T-helper 2 cell (primary cell): Measurements from ENCODE around the gene FBXL16.
A peak's percentile ranks its signal among the peaks of the same experiment; 100 is the strongest.
"Not testable (repeated sequence)": the region's sequence is repeated elsewhere in the genome, so short reads cannot be mapped to it uniquely, and the experiment has no call there.

Source experiments
- DNase-seq, 5 experiments: peaks; one replicate each; pipeline versions ENCODE4 v3.0.0 to v3.0.0-alpha.2; 2012 to 2022

The FBXL16 gene

DNA sequence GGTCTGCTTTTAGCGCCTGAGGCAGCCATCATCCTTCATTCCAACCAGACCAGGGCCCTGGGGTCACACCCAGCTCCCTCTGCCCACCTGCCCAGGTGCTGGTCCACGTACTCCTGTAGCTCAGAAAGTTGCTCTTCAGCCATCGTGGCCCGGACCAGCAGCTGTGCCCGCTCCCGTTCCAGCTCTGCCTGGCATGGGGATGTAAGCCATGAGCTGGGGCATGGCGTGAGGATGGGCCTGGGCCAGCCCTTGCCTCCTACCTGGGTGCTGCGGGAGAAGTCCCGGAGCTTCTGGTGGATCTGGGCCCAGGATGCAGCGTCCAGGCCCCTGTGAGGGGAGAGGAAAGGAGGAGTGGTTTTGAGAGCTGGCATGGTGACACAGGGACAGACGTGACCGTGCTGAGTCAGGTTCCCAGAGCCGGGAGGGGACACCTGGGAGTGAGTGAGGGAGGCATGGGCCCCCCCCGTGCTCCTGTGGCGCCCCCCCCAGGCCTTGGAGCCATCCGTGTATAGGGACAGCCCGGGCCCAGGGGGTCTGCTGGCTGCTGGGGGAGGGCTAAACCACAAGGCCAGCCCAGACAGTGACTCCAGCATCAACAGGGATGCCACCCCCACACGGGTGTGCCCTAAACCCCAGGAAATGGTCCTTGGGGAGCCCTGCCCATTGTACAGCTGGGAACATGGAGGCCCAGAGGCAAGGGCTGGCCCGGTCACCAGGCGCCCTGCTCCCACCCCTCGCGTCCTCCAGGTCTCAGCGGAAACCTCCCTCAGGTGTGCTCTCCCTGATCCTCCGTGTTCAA lies 17.4 kb upstream of the FBXL16 start:
- no peak for DNase-seq

DNA sequence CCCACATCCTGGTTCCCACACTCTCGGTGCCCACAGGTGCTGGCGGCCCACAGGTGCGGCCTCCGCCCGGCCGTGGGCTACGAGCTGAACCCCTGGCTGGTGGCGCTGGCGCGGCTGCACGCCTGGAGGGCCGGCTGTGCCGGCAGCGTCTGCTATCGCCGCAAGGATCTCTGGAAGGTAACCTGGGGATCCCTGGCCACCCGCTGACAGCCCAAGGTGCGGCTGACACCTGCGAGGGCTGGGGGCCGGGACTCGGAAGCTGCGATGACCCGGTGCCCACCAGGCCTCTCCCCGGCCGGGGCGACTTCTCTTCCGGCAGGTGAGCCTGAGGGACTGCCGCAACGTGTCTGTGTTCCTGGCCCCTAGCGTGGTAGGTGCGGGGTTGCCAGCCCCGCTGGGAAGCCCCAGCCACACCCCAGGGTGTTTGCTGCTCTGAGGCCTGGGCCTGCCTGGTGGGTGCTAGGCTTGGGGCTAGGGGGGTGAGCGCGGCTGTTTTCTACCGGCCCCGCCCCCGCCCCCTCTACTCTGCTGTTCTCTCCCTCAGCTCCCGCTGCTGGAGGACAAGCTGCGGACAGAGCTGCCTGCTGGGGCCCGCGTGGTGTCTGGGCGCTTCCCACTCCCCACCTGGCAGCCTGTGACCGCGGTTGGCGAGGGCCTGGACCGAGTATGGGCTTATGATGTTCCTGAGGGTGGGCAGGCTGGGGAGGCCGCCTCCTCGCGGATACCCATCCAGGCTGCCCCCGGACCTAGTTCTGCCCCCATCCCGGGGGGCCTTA lies 16.4 kb upstream of the FBXL16 start:
- no peak for DNase-seq

DNA sequence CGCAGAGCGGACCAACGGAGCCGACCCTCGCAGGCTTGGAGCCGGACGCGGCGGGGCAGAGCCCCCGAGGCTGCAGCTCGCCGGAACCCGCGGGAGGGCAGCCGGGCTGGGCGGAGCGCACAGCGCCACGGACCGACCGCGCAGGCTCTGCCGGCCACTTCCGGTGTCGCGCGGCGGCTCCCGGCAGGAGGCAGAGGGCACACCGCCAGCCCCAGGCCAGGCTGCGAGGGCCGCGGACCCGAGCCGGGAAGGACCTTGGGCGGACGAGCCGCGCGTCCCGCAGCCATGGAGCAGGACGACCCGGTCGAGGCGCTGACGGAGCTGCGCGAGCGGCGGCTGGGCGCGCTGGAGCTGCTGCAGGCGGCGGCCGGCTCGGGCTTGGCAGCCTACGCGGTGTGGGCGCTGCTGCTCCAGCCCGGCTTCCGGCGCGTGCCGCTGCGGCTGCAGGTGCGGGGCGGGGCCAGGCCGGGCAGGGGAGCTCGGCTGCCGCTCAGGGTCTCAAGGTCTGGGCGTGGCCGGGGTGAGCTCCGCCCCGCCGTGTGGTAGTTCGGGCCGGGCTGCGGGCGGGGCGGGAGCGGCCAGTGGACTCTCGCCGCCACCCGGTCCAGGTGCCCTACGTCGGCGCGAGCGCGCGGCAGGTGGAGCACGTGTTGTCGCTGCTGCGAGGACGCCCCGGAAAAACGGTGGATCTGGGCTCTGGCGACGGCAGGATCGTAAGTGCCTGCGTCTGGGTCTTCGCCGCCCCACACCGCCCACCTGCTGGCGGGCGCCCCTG lies 15.6 kb upstream of the FBXL16 start, which contains the start of gene ANTKMT:
Gene ANTKMT, plus strand, starts transcription at position 157 of the 775 bp plus-strand sequence. Its CDS starts 129 bp downstream, at position 286.
- peak; percentile 36 to 88 (median 60) for DNase-seq

DNA sequence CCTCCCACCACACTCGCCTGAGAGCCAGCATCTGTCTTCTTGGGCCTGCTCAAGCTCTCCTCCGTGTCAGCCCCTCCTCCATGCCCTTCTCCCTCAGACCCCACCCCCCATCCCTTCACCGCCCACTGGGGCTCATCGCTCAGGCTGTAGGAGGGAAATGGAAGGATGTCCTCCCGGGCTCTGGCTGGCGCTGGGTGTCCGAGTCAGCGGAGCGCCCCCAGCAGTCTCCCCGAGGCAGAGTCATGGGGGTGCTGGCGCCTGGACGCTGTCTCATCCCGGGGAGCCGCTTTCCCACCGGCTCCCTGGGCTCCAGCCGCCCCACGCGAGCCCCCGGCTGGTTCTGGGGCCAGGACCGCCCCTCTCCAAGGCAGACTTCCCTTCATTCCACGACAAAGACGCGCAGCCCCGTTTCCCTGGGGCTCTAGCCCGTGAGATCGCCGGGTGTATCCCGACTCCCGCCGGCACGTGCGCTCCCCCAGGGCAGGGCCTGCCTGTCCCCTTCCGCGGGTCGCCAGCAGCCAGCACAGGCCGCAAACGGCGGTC lies 14.9 kb upstream of the FBXL16 start:
- peak in 1 of 5 experiments; percentile 53 for DNase-seq

DNA sequence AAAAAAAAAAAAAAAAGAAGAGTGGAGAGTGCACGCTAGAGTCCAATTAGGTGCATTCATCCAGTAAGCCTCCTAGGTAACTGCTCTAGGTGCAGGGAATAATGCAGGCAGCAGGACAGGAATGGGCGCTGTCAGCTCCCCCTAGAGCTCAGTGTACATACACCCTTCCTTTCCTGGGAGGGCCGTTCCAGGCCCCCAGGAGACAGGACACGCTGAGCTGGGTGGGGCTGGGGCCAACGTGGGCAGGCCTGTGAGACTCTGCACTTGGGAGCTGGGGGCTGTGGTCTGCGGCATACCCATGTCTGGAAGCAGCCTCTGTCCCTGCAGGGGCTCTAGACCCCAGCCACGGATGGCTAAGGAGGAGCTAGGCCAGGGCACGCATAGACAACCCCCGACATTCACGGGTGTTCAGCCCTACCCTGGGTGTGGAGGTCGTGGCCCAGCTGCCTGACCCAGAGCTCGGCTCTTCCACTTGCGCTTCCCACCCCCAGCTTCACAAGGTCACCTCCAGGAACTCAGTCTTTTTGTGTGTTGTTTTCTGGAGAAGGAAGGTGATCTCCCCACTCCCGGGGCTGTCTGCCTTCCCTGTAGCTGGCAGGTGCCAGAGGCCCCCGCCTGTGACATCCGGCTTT lies 14.3 kb upstream of the FBXL16 start:
- no peak for DNase-seq

DNA sequence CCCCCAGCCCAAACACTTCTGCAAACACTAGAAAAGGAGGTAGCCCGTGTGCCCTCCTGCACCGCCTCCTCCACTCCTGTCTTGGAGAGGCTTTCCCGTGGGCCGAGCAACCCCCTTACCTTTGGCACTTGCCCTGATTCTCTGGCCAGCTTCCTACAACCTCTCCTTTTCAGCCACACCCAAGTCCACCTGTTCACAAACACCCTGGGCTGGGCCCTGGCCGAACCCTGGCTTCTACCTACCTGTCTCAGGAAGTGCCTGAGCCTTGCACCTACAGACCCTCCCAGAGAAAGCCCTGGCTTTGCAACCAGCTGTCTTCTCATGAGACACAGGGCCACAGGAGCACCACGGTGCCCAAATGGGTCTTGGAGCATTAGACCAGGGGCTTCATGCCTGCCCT lies 13.3 kb upstream of the FBXL16 start:
- DNase-seq: no peak

DNA sequence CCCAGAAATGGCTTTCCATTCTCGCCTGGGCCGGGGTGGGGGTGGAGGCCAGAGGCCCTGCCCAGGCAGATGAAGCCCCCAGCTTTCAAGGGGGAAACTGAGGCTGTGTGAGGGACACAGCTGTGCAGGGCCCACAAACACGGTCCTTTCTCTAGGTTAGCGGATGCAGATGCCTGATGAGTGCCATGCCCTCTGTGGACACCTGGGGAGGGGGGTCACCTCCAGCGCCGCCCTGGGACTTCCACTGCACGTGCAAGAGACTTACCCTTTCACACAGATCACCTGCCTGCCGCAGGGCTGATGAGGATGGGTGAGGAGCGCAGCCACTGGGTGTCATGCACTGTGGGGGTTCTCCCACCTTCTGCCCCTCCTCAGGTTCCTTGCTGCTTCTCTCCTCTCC lies 12.8 kb upstream of the FBXL16 start:
- no peak for DNase-seq

DNA sequence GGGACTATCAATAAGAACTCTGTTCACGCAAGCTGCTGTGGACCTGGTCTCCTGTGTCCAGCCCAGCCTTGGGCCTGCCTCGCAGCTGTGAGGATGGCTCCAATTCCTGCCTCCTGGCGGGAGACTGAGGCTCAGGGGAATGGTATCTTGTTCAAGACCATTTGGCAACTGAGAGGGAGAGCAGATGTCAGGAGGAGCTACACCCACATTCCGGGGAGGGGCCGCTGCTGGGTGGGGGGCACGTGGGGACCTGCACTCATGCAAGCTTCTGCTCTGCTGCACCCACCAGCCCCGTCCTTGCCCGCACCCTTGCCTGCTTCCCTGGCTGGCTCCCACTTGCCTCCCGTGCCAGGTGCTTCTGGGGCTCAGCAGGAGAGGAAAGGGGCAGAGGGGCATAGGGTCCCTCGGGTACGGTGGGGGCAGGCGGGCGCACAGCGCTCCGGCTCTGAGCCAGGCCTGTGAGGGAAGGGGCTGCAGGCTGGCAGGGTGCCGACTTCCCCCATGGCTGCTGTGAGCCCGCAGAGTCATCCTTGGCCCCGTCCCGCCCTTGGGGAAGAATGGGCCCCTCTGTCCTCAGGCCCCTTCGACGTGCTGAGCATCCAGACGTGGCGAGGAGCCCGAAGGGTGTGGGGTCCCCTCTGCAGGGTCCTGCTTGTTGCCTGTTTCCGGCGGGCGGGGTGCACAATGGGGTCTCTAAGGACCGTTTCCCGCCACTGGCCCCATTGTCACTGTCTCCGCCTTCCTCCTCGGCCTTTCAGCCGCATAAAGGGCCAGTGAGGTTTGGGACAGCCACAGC lies 12.0 kb upstream of the FBXL16 start:
- no peak for DNase-seq

DNA sequence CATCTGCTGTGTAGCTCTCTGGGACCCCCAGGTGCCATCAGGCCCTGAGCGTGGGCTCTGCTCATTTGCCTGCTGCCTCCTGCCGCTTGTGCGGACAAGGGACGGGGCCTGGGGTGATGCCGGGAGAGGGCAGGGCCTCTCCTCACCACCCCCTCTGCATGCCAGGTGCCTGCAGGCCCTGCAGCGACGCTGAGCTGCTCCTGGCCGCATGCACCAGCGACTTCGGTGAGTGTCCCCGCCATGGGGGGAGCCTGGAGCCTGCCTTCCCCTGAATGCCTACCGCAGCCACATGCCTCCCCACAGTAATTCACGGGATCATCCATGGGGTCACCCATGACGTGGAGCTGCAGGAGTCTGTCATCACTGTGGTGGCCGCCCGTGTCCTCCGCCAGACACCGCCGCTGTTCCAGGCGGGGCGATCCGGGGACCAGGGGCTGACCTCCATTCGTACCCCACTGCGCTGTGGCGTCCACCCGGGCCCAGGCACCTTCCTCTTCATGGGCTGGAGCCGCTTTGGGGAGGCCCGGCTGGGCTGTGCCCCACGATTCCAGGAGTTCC lies 11.2 kb upstream of the FBXL16 start:
- DNase-seq: no peak

DNA sequence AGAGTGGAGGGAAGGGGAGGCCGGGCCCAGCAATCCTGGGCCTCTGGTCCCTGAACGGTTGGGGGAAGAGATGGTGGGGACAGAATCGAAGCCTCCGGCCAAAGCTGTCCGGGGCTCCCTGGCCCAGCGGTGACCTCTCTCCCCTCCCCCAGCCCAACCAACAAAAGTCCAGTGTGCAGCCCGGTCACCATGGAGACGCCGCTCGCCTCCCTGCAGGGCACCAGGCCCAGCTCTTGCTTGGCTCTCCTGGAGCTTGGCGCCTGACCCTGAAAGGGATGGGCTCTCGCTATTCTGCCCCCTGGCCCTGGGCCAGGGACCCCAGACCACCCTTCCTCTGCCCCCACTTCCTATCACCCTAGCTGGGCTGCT lies 10.6 kb upstream of the FBXL16 start:
- no peak for DNase-seq

DNA sequence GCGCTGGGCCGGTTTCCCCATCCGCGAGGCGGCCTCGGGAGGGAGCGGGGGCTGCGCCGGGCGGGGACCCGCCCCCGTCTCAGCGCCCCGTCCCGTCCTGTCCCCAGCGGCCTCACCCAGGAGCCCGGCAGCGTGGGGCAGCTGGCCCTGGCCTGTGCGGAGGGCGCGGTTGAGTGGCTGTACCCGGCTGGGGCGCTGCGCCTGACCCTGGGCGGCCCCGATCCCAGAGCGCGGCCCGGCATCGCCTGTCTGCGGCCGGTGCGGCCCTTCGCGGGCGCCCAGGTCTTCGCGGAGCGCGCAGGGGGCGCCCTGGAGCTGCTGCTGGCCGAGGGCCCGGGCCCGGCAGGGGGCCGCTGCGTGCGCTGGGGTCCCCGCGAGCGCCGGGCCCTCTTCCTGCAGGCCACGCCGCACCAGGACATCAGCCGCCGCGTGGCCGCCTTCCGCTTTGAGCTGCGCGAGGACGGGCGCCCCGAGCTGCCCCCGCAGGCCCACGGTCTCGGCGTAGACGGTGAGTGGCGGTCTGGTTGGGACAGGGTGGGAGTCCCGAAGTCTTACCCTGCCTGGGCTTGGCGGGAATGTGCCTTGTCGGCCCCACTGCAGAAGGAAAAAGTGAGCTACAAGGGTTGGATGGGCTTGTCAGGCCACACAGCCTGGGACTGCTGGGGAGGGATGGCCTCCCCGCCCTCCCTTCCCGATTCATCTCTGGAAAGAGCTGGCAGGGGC lies 10.0 kb upstream of the FBXL16 start:
- DNase-seq: no peak

DNA sequence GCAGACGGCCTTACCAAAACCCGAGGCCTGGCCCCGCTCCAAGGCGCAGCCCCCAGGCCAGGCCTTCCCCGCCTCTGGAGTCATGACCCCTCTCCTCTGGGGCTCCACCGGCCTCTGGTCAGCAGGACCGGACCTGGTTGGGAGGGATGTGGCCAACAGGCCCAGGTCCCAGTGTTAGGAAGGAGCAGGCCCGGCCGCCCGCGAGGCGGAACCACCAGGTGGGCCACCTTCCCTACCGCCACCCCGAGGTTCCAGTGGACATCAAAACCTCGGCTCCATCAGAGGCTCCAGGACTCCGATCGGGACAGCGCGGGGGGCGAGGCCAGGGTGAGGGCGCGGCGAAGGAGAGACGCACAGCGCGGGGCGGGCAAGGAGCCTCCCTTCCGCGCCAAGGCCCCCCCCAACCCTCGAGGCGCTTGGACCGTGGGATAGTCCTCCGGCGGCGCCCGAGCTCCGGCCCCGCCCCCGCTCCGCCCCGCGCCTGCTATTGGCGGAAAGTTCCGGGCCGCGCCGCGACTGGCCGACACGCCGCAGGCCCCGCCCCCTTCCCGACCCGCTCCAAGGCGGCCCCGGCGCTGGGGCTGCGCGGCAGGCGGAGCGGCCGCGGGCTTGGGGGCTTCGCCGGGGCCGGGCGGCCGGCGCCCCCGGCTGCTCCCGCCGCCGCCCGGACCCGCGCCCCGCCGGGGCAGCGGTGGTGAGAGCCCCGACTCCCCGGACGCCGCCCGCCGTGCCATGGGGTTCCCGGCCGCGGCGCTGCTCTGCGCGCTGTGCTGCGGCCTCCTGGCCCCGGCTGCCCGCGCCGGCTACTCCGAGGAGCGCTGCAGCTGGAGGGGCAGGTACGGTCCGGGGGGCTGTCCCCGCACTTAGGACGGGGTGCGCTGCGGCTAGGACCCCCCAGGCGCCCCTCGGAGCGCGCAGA lies 9.2 kb upstream of the FBXL16 start, which contains the start of gene METRN:
Gene METRN, plus strand, starts transcription at position 561 of the 919 bp plus-strand sequence. Its CDS starts 172 bp downstream, at position 733.
- peak; percentile 77 to 87 (median 84) for DNase-seq

DNA sequence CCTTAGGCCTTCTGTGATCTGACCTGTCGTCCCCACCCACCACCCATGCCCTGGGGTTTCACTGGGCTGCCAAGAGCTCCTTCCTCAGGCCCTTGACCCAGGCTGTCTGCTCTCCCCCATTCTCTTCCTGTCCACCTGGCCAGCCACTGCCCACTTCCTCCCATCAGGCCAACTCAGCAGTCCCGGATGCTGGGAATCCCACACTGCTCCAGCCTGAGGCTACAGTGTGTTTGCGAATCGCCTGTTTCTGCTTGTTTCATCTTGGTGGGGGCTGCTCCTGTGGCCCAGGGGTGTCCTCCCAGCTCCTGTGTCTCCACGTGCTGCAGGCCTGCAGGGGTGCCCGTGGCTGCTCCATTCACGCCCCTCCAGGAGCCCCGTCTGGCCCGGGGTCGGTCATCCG lies 8.5 kb upstream of the FBXL16 start:
- no peak for DNase-seq

DNA sequence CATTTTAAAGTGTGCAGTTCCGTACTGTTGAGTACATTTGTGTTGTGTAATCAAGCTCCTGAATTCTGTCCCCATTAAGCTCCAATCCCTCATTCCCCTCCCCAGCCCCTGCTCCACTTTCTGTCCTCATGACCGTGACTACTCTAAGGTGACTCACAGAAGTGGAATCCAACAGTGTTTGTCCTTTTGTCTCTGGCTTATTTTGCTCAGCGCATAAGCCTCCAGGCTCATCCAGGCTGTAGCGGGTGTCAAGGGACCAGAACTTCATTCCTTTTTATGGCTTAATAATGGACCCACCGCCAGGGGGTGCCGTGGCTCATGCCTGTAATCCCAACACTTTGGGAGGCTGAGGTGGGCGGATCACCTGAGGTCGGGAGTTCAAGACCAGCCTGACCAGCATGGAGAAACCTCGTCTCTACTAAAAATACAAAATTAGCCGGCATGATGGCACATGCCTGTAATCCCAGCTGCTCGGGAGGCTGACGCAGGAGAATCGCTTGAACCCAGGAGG lies 7.2 kb upstream of the FBXL16 start:
- not testable (repeated sequence) for DNase-seq

DNA sequence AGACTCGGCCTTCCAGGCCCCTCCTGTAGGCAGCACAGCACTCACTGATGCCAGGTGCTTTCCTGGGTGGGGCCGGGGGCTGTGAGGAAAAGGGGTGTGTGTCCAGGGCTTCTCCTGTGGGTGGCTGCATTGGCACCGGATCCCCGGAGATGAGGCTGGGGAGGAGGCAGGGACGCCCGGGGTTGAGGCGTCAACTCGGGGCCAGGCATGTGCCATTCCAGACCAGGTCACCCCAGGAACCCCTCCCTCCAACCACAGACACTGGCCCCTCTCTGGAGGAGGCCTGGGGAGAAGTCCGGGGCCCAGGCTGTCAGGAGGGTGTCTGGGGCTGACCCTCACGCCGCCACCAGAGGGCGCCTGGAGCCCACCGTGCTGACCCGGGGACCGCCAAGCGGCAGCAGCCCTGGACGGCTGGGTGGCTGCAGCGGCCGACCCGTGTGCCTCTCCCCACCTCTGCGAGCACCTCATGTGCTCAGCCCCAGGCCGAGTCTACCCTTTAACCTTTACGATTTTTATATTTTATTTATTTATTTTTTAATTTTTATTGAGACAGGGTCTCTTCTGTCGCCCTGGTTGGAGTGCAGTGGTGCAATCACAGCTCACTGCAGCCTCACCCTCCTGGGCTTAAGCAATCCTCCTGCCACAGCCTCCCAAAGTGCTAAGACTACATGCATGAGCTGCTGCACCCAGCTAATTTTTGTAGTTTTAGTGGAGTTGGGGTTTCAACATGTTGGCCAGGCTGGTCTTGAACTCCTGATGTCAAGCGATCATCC lies 6.1 kb upstream of the FBXL16 start:
- peak; percentile 59 to 71 (median 68) for DNase-seq

DNA sequence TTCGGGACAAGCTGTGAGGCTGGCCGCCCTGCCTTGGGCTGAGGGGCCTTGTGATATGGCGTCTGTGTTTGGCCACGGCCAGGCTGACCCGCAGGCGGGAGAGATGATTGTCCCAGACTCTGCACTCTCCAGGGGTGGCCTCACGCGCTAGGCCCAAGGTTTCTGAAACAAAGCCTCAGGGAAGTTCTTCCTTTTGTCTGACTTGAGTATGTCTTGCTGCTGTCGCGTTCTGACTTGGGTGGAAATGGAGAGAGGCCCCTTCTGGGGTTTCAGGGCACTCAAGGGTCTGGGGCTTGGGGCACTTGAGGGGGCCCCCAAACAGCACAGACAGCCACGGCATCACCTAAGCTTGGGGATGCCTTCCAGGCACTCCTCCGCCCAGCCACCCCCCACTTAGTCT lies 5.5 kb upstream of the FBXL16 start:
- DNase-seq: no peak

DNA sequence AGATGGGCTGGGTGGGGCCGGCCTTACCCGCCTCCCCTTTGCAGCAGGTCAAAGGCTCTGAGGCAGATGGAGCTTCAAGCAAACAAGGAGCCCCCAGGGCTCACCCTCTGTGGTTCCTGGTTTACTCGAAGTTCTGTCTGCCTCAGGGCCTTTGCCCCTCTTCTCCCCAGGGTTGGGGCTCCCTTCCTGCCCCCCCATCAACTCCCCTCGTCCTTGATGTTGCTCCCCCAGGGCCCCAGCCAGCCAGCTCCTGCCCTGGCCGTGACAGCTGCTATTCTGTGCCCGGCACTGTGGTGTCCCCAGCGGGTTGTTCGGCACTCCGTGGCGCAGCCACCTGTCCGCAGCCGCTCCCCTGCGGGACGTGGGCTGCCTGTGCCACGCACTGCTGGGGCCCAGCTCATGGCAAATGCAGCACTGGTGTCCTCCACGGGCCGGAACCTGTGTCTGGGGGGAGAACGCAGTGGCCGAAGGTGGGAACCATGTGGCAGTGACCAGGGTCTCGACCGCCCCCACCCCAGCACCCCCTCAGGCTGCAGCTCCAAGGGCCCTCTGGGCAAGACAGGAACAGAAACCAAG lies 5.0 kb upstream of the FBXL16 start:
- no peak for DNase-seq
